Right lobe of liver (tissue), 6 donors: ENCODE results near the gene DUSP1. TPM values are rescaled to one million over a fixed set of nuclear protein-coding genes. Genes with fewer than 3 reads are reported as not detected.

Experiments
- ATAC-seq, 4 donors: fragments of 200-7000 bp; cut with Tn5 transposase; one replicate each; pipeline ENCODE4 v1.9.1; 2020; ENCODE audit warnings: mild to moderate bottlenecking in 4 of 4, moderate library complexity in 4 of 4
- DNase-seq, 3 donors: peaks; one replicate each; pipeline ENCODE4 v3.0.0-alpha.2; 2020
- H3K27ac ChIP-seq, 3 donors: fragments of 200-600 bp; one replicate each; pipeline ENCODE4 v1.8.0; 2022
- H3K27me3 ChIP-seq, 2 donors: fragments of 200-600 bp; one replicate each; pipeline ENCODE4 v1.8.0; 2022
- H3K36me3 ChIP-seq, 4 donors: fragments of 200-600 bp; sonication (generic) in 1 of 4; one replicate each; pipeline versions ENCODE4 v1.5.1 to v1.8.0; 2017 to 2022; ENCODE audit warnings: control low read depth in 1 of 4
- H3K4me1 ChIP-seq, 4 donors: fragments of 200-600 bp; sonication (generic) in 1 of 4; one replicate each; pipeline versions ENCODE4 v1.5.1 to v1.8.0; 2017 to 2022; ENCODE audit warnings: control low read depth in 1 of 4
- H3K4me3 ChIP-seq, 3 donors: fragments of 200-600 bp; one replicate each; pipeline ENCODE4 v1.8.0; 2022
- H3K9me3 ChIP-seq, 4 donors: fragments of 200-600 bp; sonication (generic) in 1 of 4; one replicate each; pipeline versions ENCODE4 v1.5.1 to v1.8.0; 2017 to 2022; ENCODE audit warnings: control low read depth in 1 of 4
- POLR2A ChIP-seq: fragments of 450-650 bp; IDR thresholded peaks from one replicate; pipeline ENCODE4 v1.6.1; 2017; ENCODE audit warnings: antibody characterized with exemption, mild to moderate bottlenecking
- WGBS: methylation state at CpG from one replicate; pipeline ENCODE4 v1.1.6; 2018; ENCODE audit warnings: low coverage, low lambda C conversion rate; ENCODE audit not compliant: insufficient coverage; ENCODE audit errors: missing lambda C conversion rate; 5-methylcytosine and 5-hydroxymethylcytosine counted together
- intact Hi-C, 2 donors: fragments of 100-400 bp; cut with DNase I; formaldehyde crosslinking; loops; one replicate each; pipeline versions ENCODE4 v1.11.2 to v1.14.1; 2022
- small RNA-seq, 2 experiments: library from RNA; depleted of rRNA; stranded (forward); fragments of <200 nt; gene quantifications; one replicate each; pipeline ENCODE3, GENCODE V24; 2016
- total RNA-seq, 6 experiments: library from RNA; depleted of rRNA in 2 of 6; stranded (reverse); fragments of >200 nt in 2 of 6; fragmentation: NEBNext Ultra II Directional in 3 of 6; extraction: Animal tissue kit (Norgen Biotek cat#: 25700) in 3 of 6; gene quantifications; one replicate each; pipeline versions ENCODE4 v1.1.0 to v1.2.4, GENCODE V29; 2016 to 2023
- TF ChIP-seq, protein P1 (sequence below), 4 donors: fragments of 200-600 bp in 3 of 4; fragments of 450-650 bp in 1 of 4; IDR thresholded peaks; one replicate each; pipeline versions ENCODE4 v1.5.1 to v1.8.0; 2016 to 2022; ENCODE audit warnings: antibody characterized with exemption in 4 of 4, mild to moderate bottlenecking in 2 of 4
- donor health status: DM: no; HTN: yes; CAD: no.
- donor health status: DM: no; HTN: no; CAD: no.
- donor health status: DM: no; HTN: no; CAD: no.
- donor health status: DM: no; HTN: yes; CAD: no.
- donor health status: DM: no; HTN: yes; CAD: no.

DUSP1 gene
- total RNA-seq, 6 experiments from 2014 or later: 106 to 407 (median 232) TPM

DNA sequence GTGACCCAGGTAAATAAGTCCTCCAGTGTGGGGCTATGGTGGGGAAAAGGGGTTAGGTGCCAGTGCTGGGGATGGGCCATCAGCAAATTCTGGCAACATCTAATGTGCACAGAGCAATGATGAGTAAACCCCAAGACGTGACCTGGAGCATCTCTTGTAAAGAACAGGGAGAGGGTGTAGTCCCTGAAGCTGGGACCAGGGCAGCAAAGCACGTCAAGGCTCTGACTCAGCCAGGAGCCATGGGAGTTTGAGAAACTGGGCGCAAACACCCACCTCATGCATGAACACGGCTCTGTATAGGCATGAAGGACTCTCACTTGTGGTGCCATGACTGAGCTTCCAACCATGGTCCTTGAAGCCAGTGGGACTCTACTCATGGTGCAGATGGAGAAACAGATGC lies 51.8 kb downstream of the DUSP1 start:
- ATAC-seq: no peak
- H3K36me3 ChIP-seq: no peaks in the 10 kb centered on the region
- 80% methylated on average over 1 of the region's 4 CpGs for WGBS
- no peaks in the 10 kb centered on the region for H3K9me3 ChIP-seq
- intact Hi-C loops: loop anchor here (5.0 kb wide), 1 partner anchor 48 kb away; no protein-coding TSS in a partner anchor
- H3K27ac ChIP-seq: no peak overlapping the region
- DNase-seq: peak in 2 of 3 donors; percentile 3 to 16
- no peaks in the 10 kb centered on the region for H3K27me3 ChIP-seq
- H3K4me1 ChIP-seq: peaks cover 0 to 53% (median 21%) of the 10 kb centered on the region in 4 donors
- TF ChIP-seq, protein P1, sequence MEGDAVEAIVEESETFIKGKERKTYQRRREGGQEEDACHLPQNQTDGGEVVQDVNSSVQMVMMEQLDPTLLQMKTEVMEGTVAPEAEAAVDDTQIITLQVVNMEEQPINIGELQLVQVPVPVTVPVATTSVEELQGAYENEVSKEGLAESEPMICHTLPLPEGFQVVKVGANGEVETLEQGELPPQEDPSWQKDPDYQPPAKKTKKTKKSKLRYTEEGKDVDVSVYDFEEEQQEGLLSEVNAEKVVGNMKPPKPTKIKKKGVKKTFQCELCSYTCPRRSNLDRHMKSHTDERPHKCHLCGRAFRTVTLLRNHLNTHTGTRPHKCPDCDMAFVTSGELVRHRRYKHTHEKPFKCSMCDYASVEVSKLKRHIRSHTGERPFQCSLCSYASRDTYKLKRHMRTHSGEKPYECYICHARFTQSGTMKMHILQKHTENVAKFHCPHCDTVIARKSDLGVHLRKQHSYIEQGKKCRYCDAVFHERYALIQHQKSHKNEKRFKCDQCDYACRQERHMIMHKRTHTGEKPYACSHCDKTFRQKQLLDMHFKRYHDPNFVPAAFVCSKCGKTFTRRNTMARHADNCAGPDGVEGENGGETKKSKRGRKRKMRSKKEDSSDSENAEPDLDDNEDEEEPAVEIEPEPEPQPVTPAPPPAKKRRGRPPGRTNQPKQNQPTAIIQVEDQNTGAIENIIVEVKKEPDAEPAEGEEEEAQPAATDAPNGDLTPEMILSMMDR (IDR thresholded peaks at IDR 0.05): no peak
- no peak for TF ChIP-seq POLR2A
- no peak overlapping the region for H3K4me3 ChIP-seq

DNA sequence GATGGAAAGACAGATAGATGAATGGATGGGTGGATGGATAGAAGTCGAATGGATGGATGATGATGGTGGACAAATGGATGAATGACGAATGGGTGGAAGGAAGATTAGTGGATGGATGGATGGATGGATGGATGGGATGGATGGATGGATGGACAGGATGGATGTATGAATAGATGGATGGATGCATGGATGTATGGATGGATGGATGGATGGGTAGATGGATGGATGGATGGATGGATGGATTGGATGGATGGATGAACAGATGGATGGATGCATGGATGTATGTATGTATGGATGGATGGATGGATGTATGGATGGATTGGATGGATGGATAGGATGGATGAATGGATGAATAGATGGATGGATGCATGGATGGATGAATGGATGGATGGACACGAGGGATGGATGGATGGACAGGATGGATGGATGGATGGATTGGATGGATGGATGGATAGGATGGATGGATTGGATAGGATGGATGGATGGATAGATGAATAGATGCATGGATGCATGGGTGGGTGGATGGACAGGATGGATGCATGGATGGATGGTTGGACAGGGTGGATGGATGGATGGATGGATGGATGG lies 52.4 kb downstream of the DUSP1 start:
- Histone ChIP-seq H3K27me3 (no peaks in the 10 kb centered on the region), H3K36me3 (no peaks in the 10 kb centered on the region), H3K4me3 (no peak overlapping the region), H3K4me1 (peaks cover 0 to 51% (median 18%) of the 10 kb centered on the region in 4 donors), H3K9me3 (no peaks in the 10 kb centered on the region), H3K27ac (no peak overlapping the region)
- TF ChIP-seq POLR2A: no peak
- TF ChIP-seq, protein P1 (IDR thresholded peaks at IDR 0.05): no peak
- DNase-seq: no peak
- intact Hi-C loops: loop anchor here (5.0 kb wide), 1 partner anchor 49 kb away; no protein-coding TSS in a partner anchor
- WGBS: 74% methylated on average over 3 of the region's 3 CpGs
- ATAC-seq: no peak

Small RNA genes lying within 50 kb of the gene (small RNA-seq; reads per million reads assigned to genes)
- gene AC022217.4 (0 reads per million in 2 experiments), gene RF00019 (0 reads per million in 2 experiments)

Other genes starting within 250 kb of the DUSP1 start
- gene NEURL1B, start 129.9 kb downstream of the DUSP1 start, total RNA-seq: 1 to 10 TPM; 4.9 to 9.8 (median 6.4) TPM
- 100 to 1,000 TPM; 103 to 264 (median 154) TPM for gene ERGIC1, start 63.1 kb upstream of the DUSP1 start, total RNA-seq
- gene RPL26L1, start 188.2 kb upstream of the DUSP1 start, total RNA-seq: 10 to 100 TPM; 14.2 to 33.4 (median 19.2) TPM
- 100 to 1,000 TPM in 5 of 6 experiments, 10 to 100 TPM in 1; 83.1 to 202 (median 116) TPM for gene ATP6V0E1, start 212.6 kb upstream of the DUSP1 start, total RNA-seq